ENCODE results near the gene ZBP1.

Gene ZBP1

GRCh38 chr20:57614490-57615444 is 5.5 kb downstream of the ZBP1 start:
- no peak overlapping the region for H3K4me3 ChIP-seq (replicated peaks in 1 of 2; ENCODE audit: low read depth in 2 of 2, low read length in 2 of 2)
- no peak for DNase-seq (ENCODE audit: low read depth in 2 of 2)
- TF ChIP-seq CTCF (IDR thresholded peaks at IDR 0.05; ENCODE audit: low read depth, low read length) = no peak

GRCh38 chr20:57613481-57613921 is 6.7 kb downstream of the ZBP1 start:
- TF ChIP-seq CTCF (IDR thresholded peaks at IDR 0.05; ENCODE audit: low read depth, low read length) = no peak
- H3K4me3 ChIP-seq (replicated peaks in 1 of 2; ENCODE audit: low read depth in 2 of 2, low read length in 2 of 2) = no peak overlapping the region
- no peak for DNase-seq (ENCODE audit: low read depth in 2 of 2)

- H3K4me3 ChIP-seq (replicated peaks in 1 of 2; ENCODE audit: low read depth in 2 of 2, low read length in 2 of 2) = no peak overlapping the region
- no peak for TF ChIP-seq CTCF (IDR thresholded peaks at IDR 0.05; ENCODE audit: low read depth, low read length)
- no peak for DNase-seq (ENCODE audit: low read depth in 2 of 2)
Measured at GRCh38 chr20:57612916-57613315, 7.3 kb downstream of the ZBP1 start.

GRCh38 chr20:57612436-57612835 is 7.8 kb downstream of the ZBP1 start:
- TF ChIP-seq CTCF (IDR thresholded peaks at IDR 0.05; ENCODE audit: low read depth, low read length) = no peak
- DNase-seq (ENCODE audit: low read depth in 2 of 2) = no peak
- no peak overlapping the region for H3K4me3 ChIP-seq (replicated peaks in 1 of 2; ENCODE audit: low read depth in 2 of 2, low read length in 2 of 2)

- no peak for TF ChIP-seq CTCF (IDR thresholded peaks at IDR 0.05; ENCODE audit: low read depth, low read length)
- H3K4me3 ChIP-seq (replicated peaks in 1 of 2; ENCODE audit: low read depth in 2 of 2, low read length in 2 of 2) = no peak overlapping the region
- DNase-seq (ENCODE audit: low read depth in 2 of 2) = no peak
Measured at GRCh38 chr20:57611586-57612311, 8.5 kb downstream of the ZBP1 start.

GRCh38 chr20:57610261-57610952 is 9.8 kb downstream of the ZBP1 start:
- DNase-seq (ENCODE audit: low read depth in 2 of 2) = no peak
- TF ChIP-seq CTCF (IDR thresholded peaks at IDR 0.05; ENCODE audit: low read depth, low read length) = no peak
- no peak overlapping the region for H3K4me3 ChIP-seq (replicated peaks in 1 of 2; ENCODE audit: low read depth in 2 of 2, low read length in 2 of 2)
